Measurements from ENCODE around the gene MAGEB6. TPM values are rescaled to one million over a fixed set of nuclear protein-coding genes. Genes with fewer than 3 reads are reported as not detected.

The MAGEB6 gene
- total and polyA plus RNA-seq, 2 experiments from 2014 or later: not detected

DNA sequence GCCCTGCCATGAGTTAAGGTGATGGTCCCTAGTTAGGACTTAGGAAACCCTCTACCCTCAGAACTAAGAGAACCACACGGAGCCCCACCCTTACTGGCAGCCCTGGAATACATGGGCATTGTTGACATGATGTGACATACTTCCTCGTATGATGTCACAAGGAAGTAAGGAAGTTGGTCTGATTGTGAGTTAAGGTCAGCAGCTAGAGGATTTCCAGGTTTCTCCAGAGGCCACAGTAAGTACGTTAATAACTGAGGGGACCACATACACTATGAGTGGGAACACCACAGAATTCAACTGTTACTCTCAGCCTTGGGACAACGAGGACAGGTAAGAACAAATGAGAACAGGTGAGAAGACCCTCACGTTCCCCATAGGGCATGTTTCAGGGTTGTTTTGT, 23.6 kb downstream of the MAGEB6 start, which contains the start of gene MAGEB5:
TSS of gene MAGEB5 (plus strand) at position 301 of the 400 bp plus-strand sequence. CDS start 1,133 bp downstream, outside the sequence.
- Histone ChIP-seq H3K27me3 (no peaks in the 10 kb centered on the region), H3K27ac (no peak within 1 kb of the TSS), H3K4me1 (ENCODE audit: low read depth) (no peaks in the 10 kb centered on the region), H3K9me3 (ENCODE audit: low read depth) (no peaks in the 10 kb centered on the region), H3K4me3 (no peak within 1 kb of the TSS), H3K36me3 (no peaks in the 10 kb centered on the region)
- TF ChIP-seq, protein P1, sequence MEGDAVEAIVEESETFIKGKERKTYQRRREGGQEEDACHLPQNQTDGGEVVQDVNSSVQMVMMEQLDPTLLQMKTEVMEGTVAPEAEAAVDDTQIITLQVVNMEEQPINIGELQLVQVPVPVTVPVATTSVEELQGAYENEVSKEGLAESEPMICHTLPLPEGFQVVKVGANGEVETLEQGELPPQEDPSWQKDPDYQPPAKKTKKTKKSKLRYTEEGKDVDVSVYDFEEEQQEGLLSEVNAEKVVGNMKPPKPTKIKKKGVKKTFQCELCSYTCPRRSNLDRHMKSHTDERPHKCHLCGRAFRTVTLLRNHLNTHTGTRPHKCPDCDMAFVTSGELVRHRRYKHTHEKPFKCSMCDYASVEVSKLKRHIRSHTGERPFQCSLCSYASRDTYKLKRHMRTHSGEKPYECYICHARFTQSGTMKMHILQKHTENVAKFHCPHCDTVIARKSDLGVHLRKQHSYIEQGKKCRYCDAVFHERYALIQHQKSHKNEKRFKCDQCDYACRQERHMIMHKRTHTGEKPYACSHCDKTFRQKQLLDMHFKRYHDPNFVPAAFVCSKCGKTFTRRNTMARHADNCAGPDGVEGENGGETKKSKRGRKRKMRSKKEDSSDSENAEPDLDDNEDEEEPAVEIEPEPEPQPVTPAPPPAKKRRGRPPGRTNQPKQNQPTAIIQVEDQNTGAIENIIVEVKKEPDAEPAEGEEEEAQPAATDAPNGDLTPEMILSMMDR (IDR thresholded peaks at IDR 0.05; ENCODE audit: low read depth, low read length): no peak
- no peak for DNase-seq (ENCODE audit: low read depth in 1 of 2, low spot score in 1 of 2)

DNA sequence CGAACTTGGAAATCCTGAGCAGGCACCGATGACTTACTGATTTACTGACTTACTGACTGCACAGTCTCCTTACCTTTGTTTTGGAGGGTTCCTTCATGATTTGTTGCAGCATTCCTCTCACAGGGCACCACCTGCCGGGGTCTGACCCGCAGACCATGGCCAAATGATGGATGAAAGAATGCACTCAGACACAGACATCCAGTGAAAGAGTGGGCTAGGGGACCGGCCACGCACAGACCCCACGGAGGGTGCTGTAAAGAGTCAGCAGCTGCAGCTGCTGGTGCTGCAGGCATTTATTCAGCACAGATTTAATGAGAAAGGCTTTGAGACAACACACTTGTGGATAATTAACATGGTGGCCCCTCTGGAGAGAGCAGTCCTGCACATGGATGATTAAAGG, 27.1 kb downstream of the MAGEB6 start:
- TF ChIP-seq, protein P1 (IDR thresholded peaks at IDR 0.05; ENCODE audit: low read depth, low read length): no peak
- no peaks in the 10 kb centered on the region for H3K9me3 ChIP-seq (ENCODE audit: low read depth)
- H3K36me3 ChIP-seq: no peaks in the 10 kb centered on the region
- no peak overlapping the region for H3K27ac ChIP-seq
- H3K4me3 ChIP-seq: no peak overlapping the region
- H3K27me3 ChIP-seq: no peaks in the 10 kb centered on the region
- no peak for DNase-seq (ENCODE audit: low read depth in 1 of 2, low spot score in 1 of 2)
- no peaks in the 10 kb centered on the region for H3K4me1 ChIP-seq (ENCODE audit: low read depth)

DNA sequence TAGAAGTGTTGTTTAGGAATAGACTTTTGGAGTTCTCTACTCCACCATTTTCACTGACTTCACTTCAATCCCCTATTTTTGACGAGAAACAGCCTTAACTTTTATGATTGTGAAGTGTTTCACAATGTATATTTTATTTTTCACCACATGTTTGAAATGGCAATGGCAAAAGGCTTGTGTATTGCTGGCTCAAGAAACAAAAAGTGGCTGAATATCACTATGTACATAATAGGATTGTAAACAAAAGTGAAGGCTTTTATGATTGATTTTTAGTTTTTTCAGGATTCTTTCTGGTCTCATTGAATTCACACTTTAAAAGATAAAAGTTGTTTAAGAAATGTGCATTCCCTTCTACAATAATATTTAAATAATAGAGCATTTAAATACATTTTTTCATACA, 41.9 kb downstream of the MAGEB6 start:
- Histone ChIP-seq H3K27me3 (no peaks in the 10 kb centered on the region), H3K27ac (no peak overlapping the region), H3K4me1 (ENCODE audit: low read depth) (no peaks in the 10 kb centered on the region), H3K36me3 (no peaks in the 10 kb centered on the region), H3K9me3 (ENCODE audit: low read depth) (no peaks in the 10 kb centered on the region), H3K4me3 (no peak overlapping the region)
- TF ChIP-seq, protein P1 (IDR thresholded peaks at IDR 0.05; ENCODE audit: low read depth, low read length): no peak
- no peak for DNase-seq (ENCODE audit: low read depth in 1 of 2, low spot score in 1 of 2)

Other genes starting within 250 kb of the MAGEB6 start
- gene MAGEB18, start 54.1 kb upstream of the MAGEB6 start, total RNA-seq: not detected in 2 replicates
- gene MAGEB18, start 54.1 kb upstream of the MAGEB6 start, polyA plus RNA-seq: not detected in 2 replicates
- not detected in 2 replicates for gene MAGEB6B, start 31.8 kb upstream of the MAGEB6 start, total RNA-seq
- not detected in 2 replicates for gene MAGEB6B, start 31.8 kb upstream of the MAGEB6 start, polyA plus RNA-seq
- gene MAGEB5, start 23.7 kb downstream of the MAGEB6 start, total RNA-seq: not detected in 2 replicates
- not detected in 2 replicates for gene MAGEB5, start 23.7 kb downstream of the MAGEB6 start, polyA plus RNA-seq

Data from cardiac muscle cell (in vitro differentiated cells and primary cell).